HepG2 (cell line): Measurements from ENCODE around the gene LDB3. TPM values are rescaled to one million over a fixed set of nuclear protein-coding genes. Genes with fewer than 3 reads are reported as not detected.

Experiments used
- ARNT2 ChIP-seq: sonication (generic); formaldehyde crosslinking; IDR thresholded peaks from 2 replicates; pipeline ENCODE4 v1.8.0; 2022; ENCODE audit warnings: mild to moderate bottlenecking, low read depth, missing genetic modification reagents, moderate library complexity
- FOXJ3 ChIP-seq: sonication (generic); formaldehyde crosslinking; IDR thresholded peaks from 2 replicates; pipeline ENCODE4 v1.4.0; 2020; ENCODE audit warnings: missing genetic modification reagents, mild to moderate bottlenecking, borderline replicate concordance
- HOXA7 ChIP-seq: sonication (generic); formaldehyde crosslinking; IDR thresholded peaks from 2 replicates; pipeline ENCODE4 v1.8.1; 2022; ENCODE audit warnings: mild to moderate bottlenecking, missing genetic modification reagents, moderate library complexity
- KDM6A ChIP-seq: IDR thresholded peaks from 2 replicates; pipeline ENCODE4 v1.6.1; 2016; ENCODE audit warnings: low read depth
- MAFK ChIP-seq, 2 experiments: IDR thresholded peaks in 1 of 2; conservative IDR thresholded peaks in 1 of 2; 2 replicates each; pipeline ENCODE4 v1.6.1; 2011; ENCODE audit warnings: improper control_type of control experiment in 2 of 2, low read length in 2 of 2
- NPAS2 ChIP-seq: sonication (generic); formaldehyde crosslinking; IDR thresholded peaks from 2 replicates; pipeline ENCODE4 v1.8.0; 2022; ENCODE audit warnings: mild to moderate bottlenecking, missing genetic modification reagents, borderline replicate concordance
- PAWR ChIP-seq: sonication (generic); formaldehyde crosslinking; IDR thresholded peaks from 2 replicates; pipeline ENCODE4 v1.4.0; 2020; ENCODE audit warnings: missing genetic modification reagents, mild to moderate bottlenecking, borderline replicate concordance
- RARA ChIP-seq: IDR thresholded peaks from 2 replicates; pipeline ENCODE4 v1.6.1; 2016; ENCODE audit warnings: missing genetic modification reagents, missing compliant biosample characterization
- RFXAP ChIP-seq: sonication (generic); formaldehyde crosslinking; IDR thresholded peaks from 2 replicates; pipeline ENCODE4 v1.4.0; 2020; ENCODE audit warnings: missing genetic modification reagents, borderline replicate concordance
- RXRA ChIP-seq: sonication (generic); formaldehyde crosslinking; IDR thresholded peaks from 2 replicates; pipeline ENCODE4 v1.5.1; 2020; ENCODE audit warnings: missing genetic modification reagents
- SKI ChIP-seq: fragments of 450-650 bp; IDR thresholded peaks from one replicate; pipeline ENCODE4 v1.6.1; 2018; ENCODE audit warnings: mild to moderate bottlenecking; ENCODE audit not compliant: partially characterized antibody
- SNAI1 ChIP-seq: sonication (generic); formaldehyde crosslinking; IDR thresholded peaks from 2 replicates; pipeline ENCODE4 v1.5.0; 2020; ENCODE audit warnings: mild to moderate bottlenecking, missing genetic modification reagents, borderline replicate concordance
- SNRNP70 ChIP-seq: fragments of 200-400 bp; formaldehyde crosslinking; IDR thresholded peaks from 2 replicates; pipeline ENCODE4 v1.6.1; 2017; ENCODE audit warnings: mild to moderate bottlenecking, low read depth, low read length, moderate library complexity
- SOX5 ChIP-seq: IDR thresholded peaks from 2 replicates; pipeline ENCODE4 v1.6.1; 2016; ENCODE audit warnings: borderline replicate concordance
- ZFP1 ChIP-seq: IDR thresholded peaks from 2 replicates; pipeline ENCODE4 v1.6.1; 2016
- ZNF232 ChIP-seq: sonication (generic); formaldehyde crosslinking; IDR thresholded peaks from 2 replicates; pipeline ENCODE4 v1.4.0; 2020; ENCODE audit warnings: missing genetic modification reagents, borderline replicate concordance
- ZNF256 ChIP-seq: sonication (generic); formaldehyde crosslinking; conservative IDR thresholded peaks from 2 replicates; pipeline ENCODE4 v1.4.0; 2020; ENCODE audit warnings: missing genetic modification reagents
- ZNF605 ChIP-seq: sonication (generic); formaldehyde crosslinking; IDR thresholded peaks from 2 replicates; pipeline ENCODE4 v1.8.0; 2022; ENCODE audit warnings: mild to moderate bottlenecking, missing genetic modification reagents
- ZNF616 ChIP-seq: sonication (generic); formaldehyde crosslinking; IDR thresholded peaks from 2 replicates; pipeline ENCODE4 v1.5.0; 2020; ENCODE audit warnings: low read depth, mild to moderate bottlenecking, missing genetic modification reagents
- ZNF687 ChIP-seq: sonication (generic); formaldehyde crosslinking; IDR thresholded peaks from 2 replicates; pipeline ENCODE4 v1.5.1; 2020; ENCODE audit warnings: mild to moderate bottlenecking, missing genetic modification reagents, moderate library complexity
- polyA plus RNA-seq, 8 experiments: library from polyadenylated mRNA; depleted of rRNA in 3 of 8; stranded (reverse) in 7 of 8; unstranded in 1 of 8; fragments of >200 nt; fragmentation: Illumina TruSeq in 4 of 8; extraction: Trizol in 4 of 8; gene quantifications; 2 replicates each; pipeline versions ENCODE4 v1.2.1 to v1.2.3, GENCODE V29; 2011 to 2016; ENCODE audit warnings: low read depth in 4 of 8, missing spikeins in 1 of 8, mixed read lengths in 1 of 8; ENCODE audit not compliant: insufficient read depth in 1 of 8
- total RNA-seq, 5 experiments: library from RNA; depleted of rRNA; stranded (reverse); fragments of >200 nt; fragmentation: Illumina TruSeq; extraction: Trizol; gene quantifications; 2 replicates each; pipeline ENCODE4 v1.2.3, GENCODE V29; 2016; ENCODE audit warnings: low read depth in 1 of 5
- TF ChIP-seq, protein P1 (sequence below): sonication (generic); formaldehyde crosslinking; IDR thresholded peaks from 2 replicates; pipeline ENCODE4; 2020; ENCODE audit warnings: missing genetic modification reagents, mild to moderate bottlenecking, borderline replicate concordance

Gene LDB3
- total and polyA plus RNA-seq, 2 of the 13 experiments (the other 11 are each of a cell fraction or from before 2014, with no cell fraction given): not detected

- TF ChIP-seq ZNF687 (CRISPR knock-in tag) (no peak; the same call in none of the 2 replicates), NPAS2 (CRISPR knock-in tag) (no peak), RARA (CRISPR knock-in tag) (no peak), KDM6A (CRISPR knock-in tag) (no peak), MAFK (conservative IDR thresholded peaks at IDR 0.05 in 1 of 2, IDR thresholded peaks at IDR 0.05 in 1 of 2; ENCODE audit: low read length in 2 of 2) (no peak), SOX5 (CRISPR knock-in tag) (0 out of 2 replicates have a peak, but pooled peaks have one; percentile 22), ZNF232 (CRISPR knock-in tag) (0 out of 2 replicates have a peak, but pooled peaks have one; percentile 35), ZNF616 (no peak), RXRA (no peak), SNRNP70 (no peak), ZNF256 (CRISPR knock-in tag) (no peak), ZNF605 (CRISPR knock-in tag) (no peak), ZFP1 (CRISPR knock-in tag) (no peak), PAWR (CRISPR knock-in tag) (no peak), SNAI1 (CRISPR knock-in tag) (0 out of 2 replicates have a peak, but pooled peaks have one; percentile 41), FOXJ3 (no peak), RFXAP (CRISPR knock-in tag) (no peak), ARNT2 (CRISPR knock-in tag) (no peak), HOXA7 (CRISPR knock-in tag) (no peak), SKI (no peak)
- TF ChIP-seq, protein P1, sequence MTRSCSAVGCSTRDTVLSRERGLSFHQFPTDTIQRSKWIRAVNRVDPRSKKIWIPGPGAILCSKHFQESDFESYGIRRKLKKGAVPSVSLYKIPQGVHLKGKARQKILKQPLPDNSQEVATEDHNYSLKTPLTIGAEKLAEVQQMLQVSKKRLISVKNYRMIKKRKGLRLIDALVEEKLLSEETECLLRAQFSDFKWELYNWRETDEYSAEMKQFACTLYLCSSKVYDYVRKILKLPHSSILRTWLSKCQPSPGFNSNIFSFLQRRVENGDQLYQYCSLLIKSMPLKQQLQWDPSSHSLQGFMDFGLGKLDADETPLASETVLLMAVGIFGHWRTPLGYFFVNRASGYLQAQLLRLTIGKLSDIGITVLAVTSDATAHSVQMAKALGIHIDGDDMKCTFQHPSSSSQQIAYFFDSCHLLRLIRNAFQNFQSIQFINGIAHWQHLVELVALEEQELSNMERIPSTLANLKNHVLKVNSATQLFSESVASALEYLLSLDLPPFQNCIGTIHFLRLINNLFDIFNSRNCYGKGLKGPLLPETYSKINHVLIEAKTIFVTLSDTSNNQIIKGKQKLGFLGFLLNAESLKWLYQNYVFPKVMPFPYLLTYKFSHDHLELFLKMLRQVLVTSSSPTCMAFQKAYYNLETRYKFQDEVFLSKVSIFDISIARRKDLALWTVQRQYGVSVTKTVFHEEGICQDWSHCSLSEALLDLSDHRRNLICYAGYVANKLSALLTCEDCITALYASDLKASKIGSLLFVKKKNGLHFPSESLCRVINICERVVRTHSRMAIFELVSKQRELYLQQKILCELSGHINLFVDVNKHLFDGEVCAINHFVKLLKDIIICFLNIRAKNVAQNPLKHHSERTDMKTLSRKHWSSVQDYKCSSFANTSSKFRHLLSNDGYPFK (CRISPR knock-in tag): no peak
These were observed 89.0 kb downstream of the LDB3 start (continued) for GRCh38 chr10:86757113-86757972.
